ENCODE measurements around the gene SLC4A2. TPM values are rescaled to one million over a fixed set of nuclear protein-coding genes. Genes with fewer than 3 reads are reported as not detected.

The SLC4A2 gene
- total RNA-seq, 1 donor from 2014 or later: 178 TPM

- peaks cover 17% of the 10 kb centered on the region for H3K4me1 ChIP-seq
- H3K36me3 ChIP-seq: no peaks in the 10 kb centered on the region
- H3K9me3 ChIP-seq: no peaks in the 10 kb centered on the region
- no peak for ATAC-seq
- DNase-seq: no peak
- TF ChIP-seq, protein P1, sequence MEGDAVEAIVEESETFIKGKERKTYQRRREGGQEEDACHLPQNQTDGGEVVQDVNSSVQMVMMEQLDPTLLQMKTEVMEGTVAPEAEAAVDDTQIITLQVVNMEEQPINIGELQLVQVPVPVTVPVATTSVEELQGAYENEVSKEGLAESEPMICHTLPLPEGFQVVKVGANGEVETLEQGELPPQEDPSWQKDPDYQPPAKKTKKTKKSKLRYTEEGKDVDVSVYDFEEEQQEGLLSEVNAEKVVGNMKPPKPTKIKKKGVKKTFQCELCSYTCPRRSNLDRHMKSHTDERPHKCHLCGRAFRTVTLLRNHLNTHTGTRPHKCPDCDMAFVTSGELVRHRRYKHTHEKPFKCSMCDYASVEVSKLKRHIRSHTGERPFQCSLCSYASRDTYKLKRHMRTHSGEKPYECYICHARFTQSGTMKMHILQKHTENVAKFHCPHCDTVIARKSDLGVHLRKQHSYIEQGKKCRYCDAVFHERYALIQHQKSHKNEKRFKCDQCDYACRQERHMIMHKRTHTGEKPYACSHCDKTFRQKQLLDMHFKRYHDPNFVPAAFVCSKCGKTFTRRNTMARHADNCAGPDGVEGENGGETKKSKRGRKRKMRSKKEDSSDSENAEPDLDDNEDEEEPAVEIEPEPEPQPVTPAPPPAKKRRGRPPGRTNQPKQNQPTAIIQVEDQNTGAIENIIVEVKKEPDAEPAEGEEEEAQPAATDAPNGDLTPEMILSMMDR (IDR thresholded peaks at IDR 0.05): no peak
- H3K27ac ChIP-seq: no peak overlapping the region
- H3K4me3 ChIP-seq: no peak overlapping the region
- peaks cover 33% of the 10 kb centered on the region for H3K27me3 ChIP-seq
- intact Hi-C loops (cut with DNase I): no loop called here
These were observed 42.9 kb upstream of the SLC4A2 start for GRCh38 chr7:151016505-151016904.

- TF ChIP-seq, protein P1 (IDR thresholded peaks at IDR 0.05): no peak
- Histone ChIP-seq H3K27me3 (peaks cover 33% of the 10 kb centered on the region), H3K4me1 (peaks cover 17% of the 10 kb centered on the region), H3K27ac (no peak overlapping the region), H3K9me3 (no peaks in the 10 kb centered on the region), H3K4me3 (no peak overlapping the region), H3K36me3 (no peaks in the 10 kb centered on the region)
- ATAC-seq (no peak), DNase-seq (no peak)
- intact Hi-C loops (cut with DNase I): no loop called here
These were observed 42.4 kb upstream of the SLC4A2 start for GRCh38 chr7:151016942-151017341.

DNA sequence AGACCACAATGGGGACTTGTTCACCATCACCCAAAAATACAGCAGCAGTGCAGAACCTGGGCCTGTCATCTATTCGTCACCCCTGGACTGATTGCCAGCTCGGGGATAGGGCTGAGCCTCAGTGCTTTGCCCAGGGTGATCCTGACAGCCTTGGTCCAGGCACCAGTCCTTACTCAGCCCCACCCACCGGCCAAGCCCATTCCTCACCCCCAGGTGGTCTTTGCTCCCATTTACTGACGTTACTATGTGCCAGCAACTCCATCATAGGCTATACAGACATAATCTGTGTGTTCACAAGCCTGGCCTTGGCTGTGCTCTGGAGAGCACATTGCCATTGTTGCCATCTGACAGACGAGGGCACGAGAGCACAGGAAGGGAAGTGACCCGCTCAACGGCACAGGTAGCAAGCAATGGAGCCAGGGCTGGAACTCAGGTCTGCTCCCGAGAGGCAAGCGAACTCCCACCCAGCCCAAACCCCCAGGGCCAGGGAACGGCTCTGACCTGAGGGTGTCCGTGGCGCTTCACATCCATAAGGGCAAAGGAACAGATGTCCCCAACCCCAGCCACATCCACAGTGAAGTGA, 41.9 kb upstream of the SLC4A2 start:
- TF ChIP-seq, protein P1 (IDR thresholded peaks at IDR 0.05): no peak
- ATAC-seq: no peak
- H3K27ac ChIP-seq: no peak overlapping the region
- peaks cover 17% of the 10 kb centered on the region for H3K4me1 ChIP-seq
- H3K4me3 ChIP-seq: no peak overlapping the region
- peaks cover 33% of the 10 kb centered on the region for H3K27me3 ChIP-seq
- intact Hi-C loops (cut with DNase I): no loop called here
- no peaks in the 10 kb centered on the region for H3K36me3 ChIP-seq
- no peaks in the 10 kb centered on the region for H3K9me3 ChIP-seq
- no peak for DNase-seq

DNA sequence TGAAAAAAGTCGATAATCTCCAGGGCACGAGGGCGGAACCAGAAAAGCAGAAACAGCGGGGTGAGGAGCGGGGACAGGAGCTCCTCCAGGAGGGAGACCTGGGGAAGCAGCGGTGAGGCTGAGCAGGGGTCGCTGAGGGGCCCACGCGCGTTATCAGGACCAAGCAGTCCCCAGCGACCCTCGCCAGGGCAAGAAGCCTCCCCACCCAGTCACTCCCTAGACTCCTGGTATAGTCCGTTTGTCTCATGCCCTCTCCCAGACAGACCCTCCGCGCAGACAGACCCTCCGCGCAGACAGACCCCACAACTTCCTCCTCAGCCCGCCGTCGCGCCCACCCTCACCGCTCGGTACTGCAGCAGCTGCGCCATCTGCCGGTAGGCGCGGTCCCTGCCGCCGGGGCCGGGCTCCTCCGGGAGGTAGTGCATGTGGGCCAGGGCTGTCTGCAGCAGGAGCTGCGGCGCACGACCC, 41.4 kb upstream of the SLC4A2 start:
- no peak overlapping the region for H3K27ac ChIP-seq
- peak overlapping the region; percentile 21 for H3K4me3 ChIP-seq
- peak; percentile 87 for DNase-seq
- no peaks in the 10 kb centered on the region for H3K9me3 ChIP-seq
- TF ChIP-seq, protein P1 (IDR thresholded peaks at IDR 0.05): peak; percentile 91
- H3K36me3 ChIP-seq: no peaks in the 10 kb centered on the region
- peaks cover 17% of the 10 kb centered on the region for H3K4me1 ChIP-seq
- intact Hi-C loops (cut with DNase I): no loop called here
- H3K27me3 ChIP-seq: peaks cover 33% of the 10 kb centered on the region
- ATAC-seq: peak; percentile 78

DNA sequence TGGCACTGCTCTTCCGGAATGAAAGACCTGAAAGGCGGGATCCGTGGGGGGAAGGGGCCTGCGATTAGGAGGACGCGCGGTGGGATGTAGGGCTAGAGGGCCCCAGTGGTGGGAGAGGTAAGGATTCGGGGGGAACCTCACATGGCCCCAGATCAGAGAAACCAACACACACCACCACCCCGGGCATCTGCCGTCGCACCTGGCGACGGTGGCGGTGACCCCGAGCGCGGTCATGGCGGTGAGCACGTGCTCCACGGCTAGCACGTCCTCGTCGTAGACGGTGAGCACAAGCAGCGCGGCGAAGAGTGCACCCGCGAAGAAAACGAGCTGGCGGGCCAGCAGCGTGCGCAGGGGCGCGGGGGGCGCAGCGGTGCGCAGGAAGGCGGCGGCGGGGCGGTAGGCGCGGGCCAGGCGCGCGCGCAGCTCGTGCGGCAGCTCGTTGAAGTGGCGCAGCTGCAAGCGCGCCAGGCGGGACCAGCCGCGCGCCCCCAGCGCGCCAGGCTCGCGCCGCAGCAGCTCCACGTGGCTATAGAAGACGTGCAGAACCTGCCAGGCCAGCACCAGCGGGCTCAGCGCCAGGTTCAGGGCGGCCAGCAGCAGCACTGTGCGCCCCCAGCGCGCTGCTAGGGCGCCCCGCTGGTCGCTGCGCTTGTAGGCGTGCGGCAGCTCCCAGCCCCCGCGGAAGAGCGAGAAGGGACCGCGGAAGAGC, 40.8 kb upstream of the SLC4A2 start:
- Histone ChIP-seq H3K9me3 (no peaks in the 10 kb centered on the region), H3K27ac (no peak overlapping the region), H3K4me3 (peak overlapping the region; percentile 26), H3K36me3 (no peaks in the 10 kb centered on the region), H3K4me1 (peaks cover 17% of the 10 kb centered on the region), H3K27me3 (peaks cover 30% of the 10 kb centered on the region)
- DNase-seq: no peak
- intact Hi-C loops (cut with DNase I): no loop called here
- peak; percentile 34 for ATAC-seq
- TF ChIP-seq, protein P1 (IDR thresholded peaks at IDR 0.05): no peak
